ENCODE results near the gene SSRP1. TPM values are rescaled to one million over a fixed set of nuclear protein-coding genes. Genes with fewer than 3 reads are reported as not detected.

The SSRP1 gene
- total and polyA plus RNA-seq, 9 of the 15 experiments (the other 6 are each of a cell fraction or from before 2014, with no cell fraction given), result 91.1 to 416 (median 245) TPM

DNA sequence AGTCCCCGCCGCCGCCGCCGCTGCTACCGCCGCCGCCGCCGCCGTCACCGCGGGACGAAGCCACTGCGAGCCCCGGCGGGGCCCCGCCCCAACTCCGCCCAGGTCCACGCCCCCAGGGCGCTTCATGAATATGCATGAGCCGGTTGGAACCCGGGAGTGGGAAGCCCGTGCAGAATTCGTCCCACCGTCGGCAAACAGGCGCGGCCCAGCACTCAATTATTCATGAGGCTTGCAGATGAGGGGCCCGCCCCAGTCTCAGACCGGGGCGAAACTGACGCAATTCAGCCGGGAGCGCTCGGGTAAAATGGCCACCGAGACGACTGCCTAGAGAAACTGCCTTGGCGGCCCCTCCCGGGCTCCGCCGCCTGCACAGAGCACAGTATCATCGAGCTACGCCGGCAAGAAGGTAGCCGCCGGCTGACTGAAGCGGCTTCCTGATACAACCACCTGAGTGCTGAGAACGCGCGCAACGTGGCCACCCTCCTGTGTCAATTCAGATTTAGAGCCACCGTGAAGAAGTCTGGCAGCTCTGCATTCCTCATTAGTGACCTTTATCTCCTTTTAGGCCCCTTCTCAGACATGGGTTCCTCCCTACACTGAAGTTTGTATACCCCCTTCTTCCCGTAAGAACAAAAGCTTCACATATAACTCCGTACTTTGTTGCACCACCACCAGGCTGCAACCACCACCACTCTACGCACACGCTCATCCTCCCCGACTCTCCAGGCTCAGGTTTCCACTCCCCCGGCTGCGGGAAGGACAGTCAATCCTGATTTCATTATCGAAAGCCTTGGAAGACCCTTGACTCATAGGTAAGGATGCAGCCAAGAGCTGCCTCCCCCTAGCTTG is 10.6 kb downstream of the SSRP1 start, which contains the start of gene TNKS1BP1 (continued):
- peak in 1 of 2 experiments; percentile 48; a peak in 1 of 4 replicates for TF ChIP-seq ZMIZ1 (IDR thresholded peaks at IDR 0.05; ENCODE audit: low read depth in 2 of 2, low read length in 2 of 2)
- TF ChIP-seq BRF2 (IDR thresholded peaks at IDR 0.05; ENCODE audit: borderline replicate concordance, insufficient read depth, insufficient read length), result no peak
- no peak for TF ChIP-seq HNRNPH1 (optimal IDR thresholded peaks at IDR 0.05; ENCODE audit: low read depth, low read length)
- peak; percentile 50; the same call in 1 of the 2 replicates for TF ChIP-seq ZKSCAN1 (IDR thresholded peaks at IDR 0.05; ENCODE audit: low read depth, low read length)
- no peak for TF ChIP-seq RUNX1 (IDR thresholded peaks at IDR 0.05; ENCODE audit: low read depth)
- peak; percentile 74 for TF ChIP-seq TAF1 (IDR thresholded peaks at IDR 0.05; ENCODE audit: control insufficient read depth, extremely low read depth, insufficient read depth, low read length, severe bottlenecking)
- TF ChIP-seq E2F3 (CRISPR knock-in tag; IDR thresholded peaks at IDR 0.05), result no peak
- TF ChIP-seq PHTF2 (CRISPR knock-in tag; IDR thresholded peaks at IDR 0.05), result no peak
- TF ChIP-seq MEIS2 (IDR thresholded peaks at IDR 0.05; ENCODE audit: partially characterized antibody), result peak; percentile 4
- no peak for TF ChIP-seq DMBX1 (CRISPR knock-in tag; IDR thresholded peaks at IDR 0.05; ENCODE audit: borderline replicate concordance)
- TF ChIP-seq NCOA1 (IDR thresholded peaks at IDR 0.05; ENCODE audit: low read depth), result no peak
- peak; percentile 81 for TF ChIP-seq SUPT5H (IDR thresholded peaks at IDR 0.05)
- TF ChIP-seq ZNF639 (CRISPR knock-in tag; conservative IDR thresholded peaks at IDR 0.05 in 1 of 2, IDR thresholded peaks at IDR 0.05 in 1 of 2), result peak in 1 of 2 experiments; percentile 98; a peak in 2 of 4 replicates
- TF ChIP-seq RBM15 (IDR thresholded peaks at IDR 0.05; ENCODE audit: insufficient read depth, low read length), result no peak
- TF ChIP-seq SAP30 (IDR thresholded peaks at IDR 0.05; ENCODE audit: borderline replicate concordance, insufficient read depth, low read depth, low read length, poor library complexity, severe bottlenecking), result peak; percentile 79
- no peak for TF ChIP-seq ZNF316 (IDR thresholded peaks at IDR 0.05)
- TF ChIP-seq ZNF232 (CRISPR knock-in tag; IDR thresholded peaks at IDR 0.05), result no peak
- TF ChIP-seq TCF7 (IDR thresholded peaks at IDR 0.05; ENCODE audit: borderline replicate concordance), result no peak
- no peak for TF ChIP-seq ZNF785 (CRISPR knock-in tag; IDR thresholded peaks at IDR 0.05)
- TF ChIP-seq ZBTB7A (IDR thresholded peaks at IDR 0.05; ENCODE audit: borderline replicate concordance, control insufficient read depth, low read depth, low read length), result no peak; the same call in 1 of the 2 replicates
- TF ChIP-seq ZNF586 (CRISPR knock-in tag; conservative IDR thresholded peaks at IDR 0.05), result no peak
- peak; percentile 2 for TF ChIP-seq DACH1 (IDR thresholded peaks at IDR 0.05; ENCODE audit: partially characterized antibody)

All from K562 (cell line).